Endothelial cell of umbilical vein (primary cell): ENCODE data around the gene RIT2.

Experiments used
- EZH2 ChIP-seq: IDR thresholded peaks from 2 replicates; pipeline ENCODE4 v1.6.1; 2012; ENCODE audit warnings: borderline replicate concordance, low read depth, mild to moderate bottlenecking, moderate library complexity, low read length, inconsistent platforms; ENCODE audit not compliant: severe bottlenecking
- FOS ChIP-seq: IDR thresholded peaks from 2 replicates; pipeline ENCODE4 v1.6.1; 2011; ENCODE audit warnings: mild to moderate bottlenecking, low read length, moderate library complexity, borderline replicate concordance; ENCODE audit not compliant: insufficient read depth
- GATA2 ChIP-seq: IDR thresholded peaks from 2 replicates; pipeline ENCODE4 v1.7.0; 2011; ENCODE audit warnings: low read depth, mild to moderate bottlenecking, moderate library complexity, mixed read lengths, low read length; ENCODE audit not compliant: insufficient read length, insufficient read depth
- JUN ChIP-seq: IDR thresholded peaks from 2 replicates; pipeline ENCODE4 v1.6.1; 2011; ENCODE audit warnings: borderline replicate concordance, low read depth; ENCODE audit not compliant: insufficient read length, insufficient read depth
- MYC ChIP-seq: IDR thresholded peaks from one replicate; pipeline ENCODE4 v1.6.1; 2011; ENCODE audit warnings: mild to moderate bottlenecking, low read depth, low read length
- POLR2A ChIP-seq: IDR thresholded peaks from 2 replicates; pipeline ENCODE4 v1.6.1; 2012; ENCODE audit warnings: low read depth, mild to moderate bottlenecking, control low read depth, low read length
- POLR2AphosphoS5 ChIP-seq: IDR thresholded peaks from 2 replicates; pipeline ENCODE4 v1.6.1; 2012; ENCODE audit warnings: low read depth, mild to moderate bottlenecking, control low read depth, low read length, moderate library complexity; ENCODE audit not compliant: insufficient read depth
- TF ChIP-seq, protein P1 (sequence below), 2 donors: IDR thresholded peaks; 1 replicate in 1 of 2; 2 replicates in 1 of 2; pipeline ENCODE4 v1.5.1; 2011; ENCODE audit warnings: low read length in 2 of 2, mild to moderate bottlenecking in 2 of 2, moderate library complexity in 2 of 2, control low read depth in 1 of 2, inconsistent platforms in 1 of 2, low read depth in 1 of 2; ENCODE audit not compliant: insufficient read depth in 1 of 2; ENCODE audit errors: extremely low read depth in 1 of 2
- TF ChIP-seq, protein P2 (sequence below): IDR thresholded peaks from 2 replicates; pipeline ENCODE4 v1.6.1; 2011; ENCODE audit not compliant: insufficient read depth, insufficient read length

GRCh38 chr18:42936289-42936688 lies 179.2 kb downstream of the RIT2 start:
- TF ChIP-seq, protein P1, sequence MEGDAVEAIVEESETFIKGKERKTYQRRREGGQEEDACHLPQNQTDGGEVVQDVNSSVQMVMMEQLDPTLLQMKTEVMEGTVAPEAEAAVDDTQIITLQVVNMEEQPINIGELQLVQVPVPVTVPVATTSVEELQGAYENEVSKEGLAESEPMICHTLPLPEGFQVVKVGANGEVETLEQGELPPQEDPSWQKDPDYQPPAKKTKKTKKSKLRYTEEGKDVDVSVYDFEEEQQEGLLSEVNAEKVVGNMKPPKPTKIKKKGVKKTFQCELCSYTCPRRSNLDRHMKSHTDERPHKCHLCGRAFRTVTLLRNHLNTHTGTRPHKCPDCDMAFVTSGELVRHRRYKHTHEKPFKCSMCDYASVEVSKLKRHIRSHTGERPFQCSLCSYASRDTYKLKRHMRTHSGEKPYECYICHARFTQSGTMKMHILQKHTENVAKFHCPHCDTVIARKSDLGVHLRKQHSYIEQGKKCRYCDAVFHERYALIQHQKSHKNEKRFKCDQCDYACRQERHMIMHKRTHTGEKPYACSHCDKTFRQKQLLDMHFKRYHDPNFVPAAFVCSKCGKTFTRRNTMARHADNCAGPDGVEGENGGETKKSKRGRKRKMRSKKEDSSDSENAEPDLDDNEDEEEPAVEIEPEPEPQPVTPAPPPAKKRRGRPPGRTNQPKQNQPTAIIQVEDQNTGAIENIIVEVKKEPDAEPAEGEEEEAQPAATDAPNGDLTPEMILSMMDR (IDR thresholded peaks at IDR 0.05; ENCODE audit: extremely low read depth in 1 of 2, insufficient read depth in 1 of 2, low read depth in 1 of 2, low read length in 2 of 2), result no peak
- TF ChIP-seq GATA2 (no peak), POLR2A (no peak), POLR2AphosphoS5 (no peak), JUN (no peak), MYC (no peak), FOS (no peak), EZH2 (no peak)
- TF ChIP-seq, protein P2, sequence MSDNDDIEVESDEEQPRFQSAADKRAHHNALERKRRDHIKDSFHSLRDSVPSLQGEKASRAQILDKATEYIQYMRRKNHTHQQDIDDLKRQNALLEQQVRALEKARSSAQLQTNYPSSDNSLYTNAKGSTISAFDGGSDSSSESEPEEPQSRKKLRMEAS, result no peak
